Measurements from ENCODE around the gene WTAP.
A peak's percentile ranks its signal among the peaks of the same experiment; 100 is the strongest.
"Not testable (repeated sequence)": the region's sequence is repeated elsewhere in the genome, so short reads cannot be mapped to it uniquely, and the experiment has no call there.

WTAP gene

GRCh38 chr6:159762681-159763293, 35.5 kb downstream of the WTAP start:
- DNase-seq: no peak

- DNase-seq: no peak
Measured at GRCh38 chr6:159766906-159767305, 39.6 kb downstream of the WTAP start.

GRCh38 chr6:159769470-159769869, 42.2 kb downstream of the WTAP start:
- no peak for DNase-seq

GRCh38 chr6:159772196-159772595, 44.9 kb downstream of the WTAP start:
- no peak for DNase-seq

- no peak for DNase-seq
Measured at GRCh38 chr6:159777240-159777904, 50.1 kb downstream of the WTAP start.

GRCh38 chr6:159778131-159778530, 50.8 kb downstream of the WTAP start:
- DNase-seq: no peak

GRCh38 chr6:159778542-159779103, 51.3 kb downstream of the WTAP start:
- no peak for DNase-seq

- DNase-seq: no peak
Measured at GRCh38 chr6:159788276-159788675, 61.0 kb downstream of the WTAP start.

- DNase-seq: no peak
Measured at GRCh38 chr6:159788753-159789376, 61.6 kb downstream of the WTAP start.

GRCh38 chr6:159789377-159790148, 62.3 kb downstream of the WTAP start, which contains the start of gene TCP1:
Gene TCP1, minus strand, starts transcription at chr6:159789602. Its CDS starts 134 bp downstream, at chr6:159789468.
- DNase-seq: peak; percentile 100

GRCh38 chr6:159790149-159790955, 63.0 kb downstream of the WTAP start, which contains the start of gene MRPL18:
Gene MRPL18, plus strand, starts transcription at chr6:159790467. Its CDS starts 121 bp downstream, at chr6:159790588.
- peak; percentile 98 for DNase-seq

GRCh38 chr6:159790956-159791598, 63.8 kb downstream of the WTAP start:
- no peak for DNase-seq

GRCh38 chr6:159794976-159795375, 67.7 kb downstream of the WTAP start:
- not testable (repeated sequence) for DNase-seq

GRCh38 chr6:159797554-159797953, 70.2 kb downstream of the WTAP start:
- no peak for DNase-seq

GRCh38 chr6:159800141-159800865, 73.0 kb downstream of the WTAP start, which contains the start of gene PNLDC1:
Gene PNLDC1, plus strand, starts transcription at chr6:159800276. Its CDS starts 32 bp downstream, at chr6:159800308.
- no peak for DNase-seq

- DNase-seq: no peak
Measured at GRCh38 chr6:159801935-159802334, 74.6 kb downstream of the WTAP start.

GRCh38 chr6:159804504-159804903, 77.2 kb downstream of the WTAP start:
- no peak for DNase-seq

GRCh38 chr6:159805440-159806020, 78.2 kb downstream of the WTAP start:
- no peak for DNase-seq
